T-helper 1 cell treated with Interleukin-12 subunit alpha and Interleukin-12 subunit beta and Interleukin-4 antibody, amounts not matched to agents 30 μg/mL and 1 μg/mL, for 36 hours (primary cell): ENCODE results near the gene RAB27A.
A peak's percentile ranks its signal among the peaks of the same experiment; 100 is the strongest.

Experiments used
- H3K27ac Mint-ChIP-seq: one replicate; pipeline ENCODE4 v1.8.0; 2021; ENCODE audit warnings: mild to moderate bottlenecking, mixed read lengths
- H3K27me3 Mint-ChIP-seq: one replicate; pipeline ENCODE4 v1.8.0; 2021; ENCODE audit warnings: low read depth, mixed read lengths
- H3K36me3 Mint-ChIP-seq: one replicate; pipeline ENCODE4 v1.8.0; 2021; ENCODE audit warnings: low read depth, mixed read lengths
- H3K4me1 Mint-ChIP-seq: one replicate; pipeline ENCODE4 v1.8.0; 2021; ENCODE audit warnings: low read depth, mixed read lengths
- H3K4me3 Mint-ChIP-seq: one replicate; pipeline ENCODE4 v1.8.0; 2021; ENCODE audit warnings: mild to moderate bottlenecking, moderate library complexity, mixed read lengths
- H3K9me3 Mint-ChIP-seq: one replicate; pipeline ENCODE4 v1.8.0; 2021; ENCODE audit warnings: mixed read lengths

RAB27A gene

GRCh38 chr15:55235546-55236036 lies 54.0 kb downstream of the RAB27A start:
- H3K9me3 Mint-ChIP-seq = no peaks in the 10 kb centered on the region
- peaks cover 45% of the 10 kb centered on the region for H3K4me1 Mint-ChIP-seq
- no peak overlapping the region for H3K4me3 Mint-ChIP-seq
- H3K27ac Mint-ChIP-seq = no peak overlapping the region
- peaks cover 28% of the 10 kb centered on the region for H3K36me3 Mint-ChIP-seq
- no peaks in the 10 kb centered on the region for H3K27me3 Mint-ChIP-seq

- H3K27ac Mint-ChIP-seq = no peak overlapping the region
- H3K36me3 Mint-ChIP-seq = peaks cover 33% of the 10 kb centered on the region
- H3K4me1 Mint-ChIP-seq = peaks cover 43% of the 10 kb centered on the region
- no peak overlapping the region for H3K4me3 Mint-ChIP-seq
- H3K27me3 Mint-ChIP-seq = no peaks in the 10 kb centered on the region
- H3K9me3 Mint-ChIP-seq = no peaks in the 10 kb centered on the region
These were observed 54.9 kb downstream of the RAB27A start for GRCh38 chr15:55234800-55235104.

DNA sequence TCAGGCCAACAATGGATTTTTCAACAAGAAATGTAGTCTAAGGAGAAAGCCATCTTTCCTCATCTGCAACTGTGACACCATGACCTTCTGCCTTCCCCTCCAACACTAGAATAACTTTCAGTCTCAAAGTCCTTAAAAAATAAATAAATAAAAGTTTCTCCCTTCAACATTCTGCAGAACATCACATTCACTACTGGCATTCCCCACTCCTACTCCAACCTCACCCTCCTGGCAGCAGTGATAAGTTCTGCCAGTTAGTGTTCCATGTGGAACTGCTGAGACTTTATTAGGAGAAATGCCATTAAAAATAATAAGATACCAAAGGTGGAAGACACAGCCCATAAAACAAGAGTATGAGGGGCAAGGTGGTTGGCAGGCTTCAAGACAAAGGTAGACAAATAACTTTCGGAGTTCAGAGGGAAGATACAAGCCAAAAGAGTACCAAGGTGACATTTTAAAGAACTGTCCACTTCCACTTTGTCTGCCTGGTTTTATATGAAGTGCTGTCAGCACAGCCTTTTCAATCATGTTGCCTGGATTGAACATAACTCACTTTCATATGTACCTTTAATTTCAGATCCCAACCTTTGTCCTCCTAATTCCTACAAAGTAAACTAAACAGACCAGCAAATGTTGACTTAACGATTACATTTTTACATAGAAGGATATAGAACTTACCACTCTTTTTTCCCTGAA lies 55.4 kb downstream of the RAB27A start:
- Mint-ChIP-seq H3K9me3 (no peaks in the 10 kb centered on the region), H3K4me3 (no peak overlapping the region), H3K27me3 (no peaks in the 10 kb centered on the region), H3K27ac (no peak overlapping the region), H3K4me1 (peaks cover 38% of the 10 kb centered on the region), H3K36me3 (peaks cover 36% of the 10 kb centered on the region)

- Mint-ChIP-seq H3K4me1 (peaks cover 28% of the 10 kb centered on the region), H3K27me3 (no peaks in the 10 kb centered on the region), H3K4me3 (no peak overlapping the region), H3K9me3 (no peaks in the 10 kb centered on the region), H3K36me3 (peaks cover 44% of the 10 kb centered on the region), H3K27ac (no peak overlapping the region)
These were observed 58.2 kb downstream of the RAB27A start for GRCh38 chr15:55231455-55231854.

DNA sequence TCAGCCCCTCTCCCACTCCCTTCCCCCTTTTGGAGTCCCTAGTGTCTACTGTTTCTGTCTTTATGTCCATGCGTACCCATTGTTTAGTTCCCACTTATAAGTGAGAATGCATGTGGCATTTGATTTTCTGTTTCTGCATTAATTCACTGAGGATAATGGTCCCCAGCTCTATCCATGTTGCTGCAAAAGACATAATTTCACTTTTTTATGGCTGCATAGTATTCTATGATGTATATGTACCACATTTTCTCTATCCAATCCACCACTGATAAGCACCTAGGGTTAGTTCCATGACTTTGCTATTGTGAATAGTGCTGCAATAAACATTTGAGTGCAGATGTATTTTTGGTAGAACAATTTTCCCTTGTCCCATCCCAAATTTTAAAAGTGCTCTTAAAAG lies 58.7 kb downstream of the RAB27A start:
- H3K36me3 Mint-ChIP-seq = peaks cover 46% of the 10 kb centered on the region
- no peaks in the 10 kb centered on the region for H3K9me3 Mint-ChIP-seq
- H3K27ac Mint-ChIP-seq = no peak overlapping the region
- peaks cover 28% of the 10 kb centered on the region for H3K4me1 Mint-ChIP-seq
- H3K27me3 Mint-ChIP-seq = no peaks in the 10 kb centered on the region
- H3K4me3 Mint-ChIP-seq = no peak overlapping the region

DNA sequence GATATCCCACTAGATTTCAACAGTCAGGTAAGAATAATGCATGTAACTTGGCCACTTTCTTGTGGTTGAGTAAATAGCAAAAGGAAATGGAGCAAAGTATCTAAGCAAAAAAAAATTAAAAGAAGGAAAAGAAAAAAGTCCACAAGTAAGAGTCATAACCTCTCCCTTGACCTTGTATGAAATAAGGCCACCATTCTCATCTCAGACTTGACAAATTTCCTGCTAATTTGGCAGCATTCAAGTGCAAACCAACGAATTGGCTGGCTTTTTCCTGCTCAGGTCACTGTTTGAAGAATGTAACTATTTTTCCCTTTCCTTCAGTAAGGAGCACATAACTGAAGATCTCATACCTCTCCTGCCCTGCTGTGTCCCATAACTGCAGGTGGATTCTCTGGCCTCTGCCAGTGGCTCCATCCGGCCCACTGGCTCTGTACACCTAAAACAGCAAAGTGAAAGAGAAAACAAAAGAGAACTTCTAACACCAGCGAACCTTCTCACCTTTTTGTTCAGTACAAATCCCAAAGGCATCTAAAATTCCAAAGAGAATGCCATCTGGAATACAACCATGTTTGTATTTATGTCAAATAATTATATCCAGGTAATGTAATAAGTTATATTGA lies 59.5 kb downstream of the RAB27A start:
- no peaks in the 10 kb centered on the region for H3K27me3 Mint-ChIP-seq
- no peaks in the 10 kb centered on the region for H3K9me3 Mint-ChIP-seq
- H3K4me1 Mint-ChIP-seq = peaks cover 30% of the 10 kb centered on the region
- peak overlapping the region; percentile 39 for H3K27ac Mint-ChIP-seq
- no peak overlapping the region for H3K4me3 Mint-ChIP-seq
- H3K36me3 Mint-ChIP-seq = peaks cover 49% of the 10 kb centered on the region

DNA sequence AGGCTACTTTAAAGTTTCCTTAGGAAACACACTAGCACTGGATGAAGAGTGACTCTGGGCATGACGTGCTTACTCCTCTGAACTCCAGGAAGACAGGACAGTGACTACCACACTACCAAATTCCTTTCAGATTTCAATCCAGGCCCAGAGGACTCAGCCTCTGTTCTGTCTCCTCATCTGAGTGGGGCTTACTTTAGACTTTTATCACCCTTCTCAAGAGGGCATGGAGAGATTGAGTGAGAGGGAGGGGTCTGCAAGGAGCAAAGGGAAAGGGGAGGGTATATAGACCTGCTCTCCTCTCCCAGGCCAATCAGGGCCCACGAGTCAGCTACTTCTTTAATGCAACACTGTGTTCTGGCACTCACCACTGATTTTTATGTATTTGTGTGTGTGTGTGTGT lies 63.5 kb downstream of the RAB27A start:
- H3K27me3 Mint-ChIP-seq = no peaks in the 10 kb centered on the region
- no peaks in the 10 kb centered on the region for H3K9me3 Mint-ChIP-seq
- H3K27ac Mint-ChIP-seq = no peak overlapping the region
- peaks cover 52% of the 10 kb centered on the region for H3K36me3 Mint-ChIP-seq
- no peak overlapping the region for H3K4me3 Mint-ChIP-seq
- peaks cover 54% of the 10 kb centered on the region for H3K4me1 Mint-ChIP-seq

- H3K9me3 Mint-ChIP-seq = no peaks in the 10 kb centered on the region
- peaks cover 44% of the 10 kb centered on the region for H3K36me3 Mint-ChIP-seq
- peaks cover 49% of the 10 kb centered on the region for H3K4me1 Mint-ChIP-seq
- peak overlapping the region; percentile 21 for H3K27ac Mint-ChIP-seq
- no peaks in the 10 kb centered on the region for H3K27me3 Mint-ChIP-seq
- peak overlapping the region; percentile 4 for H3K4me3 Mint-ChIP-seq
These were observed 64.7 kb downstream of the RAB27A start for GRCh38 chr15:55224892-55225291.

DNA sequence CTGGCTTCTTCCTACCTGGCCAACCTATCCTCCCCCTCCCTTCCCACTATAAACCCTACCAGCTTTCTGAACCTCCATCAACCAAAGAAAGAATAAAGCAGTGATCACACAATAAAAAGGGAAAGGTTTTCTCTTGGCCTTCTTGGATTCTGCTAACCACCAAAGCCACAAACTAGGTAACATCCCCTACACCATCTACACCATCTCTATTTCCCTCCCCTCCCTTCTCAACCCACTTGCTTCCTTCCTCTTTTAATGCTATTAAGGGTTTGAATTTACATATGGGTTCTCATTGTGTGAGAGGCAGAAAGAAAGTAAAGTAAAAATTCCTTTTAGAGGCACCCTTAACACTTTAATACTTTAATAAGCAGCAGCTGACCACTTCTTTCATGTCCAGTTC lies 67.0 kb downstream of the RAB27A start:
- Mint-ChIP-seq H3K4me3 (peak overlapping the region; percentile 38), H3K27me3 (no peaks in the 10 kb centered on the region), H3K27ac (peak overlapping the region; percentile 52), H3K36me3 (peaks cover 41% of the 10 kb centered on the region), H3K4me1 (peaks cover 57% of the 10 kb centered on the region), H3K9me3 (no peaks in the 10 kb centered on the region)

GRCh38 chr15:55221090-55222011 lies 68.3 kb downstream of the RAB27A start:
- no peaks in the 10 kb centered on the region for H3K9me3 Mint-ChIP-seq
- H3K27me3 Mint-ChIP-seq = no peaks in the 10 kb centered on the region
- H3K36me3 Mint-ChIP-seq = peaks cover 36% of the 10 kb centered on the region
- H3K27ac Mint-ChIP-seq = peak overlapping the region; percentile 86
- H3K4me3 Mint-ChIP-seq = peak overlapping the region; percentile 59
- H3K4me1 Mint-ChIP-seq = peaks cover 57% of the 10 kb centered on the region

DNA sequence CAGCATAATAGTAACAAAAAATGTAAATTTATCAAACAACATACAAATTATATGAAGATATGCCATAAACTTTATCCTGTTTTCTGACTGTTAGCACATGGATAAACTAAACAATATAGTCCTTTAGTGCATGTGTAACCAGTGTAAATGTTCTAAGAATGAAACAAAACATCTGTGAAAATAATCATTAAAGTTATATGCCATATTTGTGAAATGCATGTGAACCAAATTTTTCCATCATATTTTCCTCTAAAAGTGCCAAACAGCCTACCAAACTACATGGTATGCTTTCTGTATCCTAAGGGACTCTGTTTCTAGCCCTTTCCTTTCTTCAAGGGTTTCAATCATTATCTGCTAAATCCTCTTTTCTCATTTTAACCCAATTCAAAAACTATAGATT lies 69.0 kb downstream of the RAB27A start:
- H3K27ac Mint-ChIP-seq = peak overlapping the region; percentile 86
- no peak overlapping the region for H3K4me3 Mint-ChIP-seq
- H3K36me3 Mint-ChIP-seq = peaks cover 31% of the 10 kb centered on the region

GRCh38 chr15:55218056-55218455 lies 71.6 kb downstream of the RAB27A start:
- no peak overlapping the region for H3K4me3 Mint-ChIP-seq
- peaks cover 23% of the 10 kb centered on the region for H3K36me3 Mint-ChIP-seq
- no peak overlapping the region for H3K27ac Mint-ChIP-seq
- no peaks in the 10 kb centered on the region for H3K27me3 Mint-ChIP-seq
- peaks cover 39% of the 10 kb centered on the region for H3K4me1 Mint-ChIP-seq
- H3K9me3 Mint-ChIP-seq = no peaks in the 10 kb centered on the region

More for the DNA sequence above, 69.0 kb downstream of the RAB27A start:
- no peaks in the 10 kb centered on the region for H3K27me3 Mint-ChIP-seq
- H3K9me3 Mint-ChIP-seq = no peaks in the 10 kb centered on the region
- peaks cover 55% of the 10 kb centered on the region for H3K4me1 Mint-ChIP-seq

GRCh38 chr15:55204464-55204863 lies 85.1 kb downstream of the RAB27A start:
- Mint-ChIP-seq H3K27ac (no peak overlapping the region), H3K36me3 (peaks cover 16% of the 10 kb centered on the region), H3K4me1 (peaks cover 3% of the 10 kb centered on the region), H3K9me3 (peaks cover under 1% of the 10 kb centered on the region), H3K4me3 (no peak overlapping the region), H3K27me3 (no peaks in the 10 kb centered on the region)

DNA sequence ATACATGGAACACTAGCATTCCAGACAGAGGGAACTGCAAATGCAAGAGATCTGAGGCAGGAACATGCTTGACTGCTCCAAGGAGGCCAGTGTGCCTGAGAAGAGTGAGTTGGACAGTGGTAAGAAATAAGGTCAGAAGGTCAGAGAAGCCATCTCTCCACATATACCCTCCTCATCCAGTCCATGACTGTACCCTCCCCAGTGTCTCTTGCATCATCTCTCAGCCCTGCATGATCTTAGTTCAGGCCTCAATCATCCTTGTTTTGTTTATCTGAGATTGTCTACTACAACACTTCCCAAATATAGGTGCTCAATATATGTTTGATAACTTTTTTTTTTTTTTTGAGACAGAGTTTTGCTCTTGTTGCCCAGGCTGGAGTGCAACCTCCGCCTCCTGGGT lies 87.4 kb downstream of the RAB27A start:
- Mint-ChIP-seq H3K4me1 (peaks cover 3% of the 10 kb centered on the region), H3K27ac (no peak overlapping the region), H3K27me3 (no peaks in the 10 kb centered on the region), H3K4me3 (no peak overlapping the region), H3K9me3 (peaks cover 6% of the 10 kb centered on the region), H3K36me3 (peaks cover 18% of the 10 kb centered on the region)
